Middle frontal gyrus (tissue), 1 donor: ENCODE measurements around the gene TREH.
"Not testable (repeated sequence)": the region's sequence is repeated elsewhere in the genome, so short reads cannot be mapped to it uniquely, and the experiment has no call there.

Source experiments
- DNase-seq: peaks from one replicate; pipeline ENCODE4 v3.0.0-alpha.2; 2015; ENCODE audit warnings: low spot score; ENCODE audit errors: extremely low spot score

The TREH gene

GRCh38 chr11:118697346-118697745 lies 17.9 kb upstream of the TREH start:
- no peak for DNase-seq

- no peak for DNase-seq
These were observed 17.3 kb upstream of the TREH start for GRCh38 chr11:118696673-118697226.

GRCh38 chr11:118694771-118695170 lies 15.3 kb upstream of the TREH start:
- no peak for DNase-seq

- DNase-seq: no peak
These were observed 14.7 kb upstream of the TREH start for GRCh38 chr11:118694185-118694584.

- no peak for DNase-seq
These were observed 12.7 kb upstream of the TREH start for GRCh38 chr11:118691926-118692830.

GRCh38 chr11:118690553-118691304 lies 11.3 kb upstream of the TREH start:
- DNase-seq: no peak

GRCh38 chr11:118689852-118690552 lies 10.6 kb upstream of the TREH start:
- peak; percentile 79 for DNase-seq

- no peak for DNase-seq
These were observed 10.0 kb upstream of the TREH start for GRCh38 chr11:118689503-118689851.

- DNase-seq: no peak
These were observed 9.5 kb upstream of the TREH start for GRCh38 chr11:118688851-118689502.

- not testable (repeated sequence) for DNase-seq
These were observed 8.9 kb upstream of the TREH start for GRCh38 chr11:118688339-118688738.

- DNase-seq: no peak
These were observed 8.5 kb upstream of the TREH start for GRCh38 chr11:118687906-118688305.

GRCh38 chr11:118684187-118684586 lies 4.7 kb upstream of the TREH start:
- DNase-seq: no peak

GRCh38 chr11:118682939-118683338 lies 3.5 kb upstream of the TREH start:
- DNase-seq: not testable (repeated sequence)

GRCh38 chr11:118682372-118682771 lies 2.9 kb upstream of the TREH start:
- DNase-seq: no peak

- not testable (repeated sequence) for DNase-seq
These were observed 542 bp downstream of the TREH start for GRCh38 chr11:118678908-118679307.

GRCh38 chr11:118677977-118678376 lies 1.5 kb downstream of the TREH start:
- DNase-seq: no peak

GRCh38 chr11:118674082-118674435 lies 5.4 kb downstream of the TREH start:
- DNase-seq: no peak

GRCh38 chr11:118673361-118674081 lies 5.9 kb downstream of the TREH start:
- DNase-seq: no peak

- no peak for DNase-seq
These were observed 6.6 kb downstream of the TREH start for GRCh38 chr11:118672846-118673245.

GRCh38 chr11:118671254-118671653 lies 8.2 kb downstream of the TREH start:
- no peak for DNase-seq

GRCh38 chr11:118670063-118670462 lies 9.4 kb downstream of the TREH start:
- DNase-seq: no peak
